Neural crest cell (in vitro differentiated cells): ENCODE measurements around the gene TSC22D4. TPM values are rescaled to one million over a fixed set of nuclear protein-coding genes. Genes with fewer than 3 reads are reported as not detected.
A peak's percentile ranks its signal among the peaks of the same experiment; 100 is the strongest.
"Not testable (repeated sequence)": the region's sequence is repeated elsewhere in the genome, so short reads cannot be mapped to it uniquely, and the experiment has no call there.

ENCODE experiments used
- DNase-seq: peaks from one replicate; pipeline ENCODE4 v3.0.0; 2021; ENCODE audit warnings: low read depth, mixed read lengths, low spot score
- H3K27ac Mint-ChIP-seq: one replicate; pipeline ENCODE4 v1.8.0; 2021; ENCODE audit warnings: mild to moderate bottlenecking, mixed read lengths; ENCODE audit not compliant: unreplicated experiment
- H3K27me3 Mint-ChIP-seq: 2 replicates; pipeline ENCODE4 v1.8.0; 2021; ENCODE audit warnings: low read depth, mild to moderate bottlenecking, mixed read lengths
- H3K36me3 Mint-ChIP-seq: 2 replicates; pipeline ENCODE4 v1.8.0; 2021; ENCODE audit warnings: low read depth, mild to moderate bottlenecking, mixed read lengths
- H3K4me1 Mint-ChIP-seq: 2 replicates; pipeline ENCODE4 v1.8.0; 2021; ENCODE audit warnings: mixed read lengths
- H3K4me3 Mint-ChIP-seq: one replicate; pipeline ENCODE4 v1.8.0; 2021; ENCODE audit warnings: mild to moderate bottlenecking, mixed read lengths
- H3K9me3 Mint-ChIP-seq: 2 replicates; pipeline ENCODE4 v1.8.0; 2021; ENCODE audit warnings: mixed read lengths
- total RNA-seq: library from RNA; stranded (reverse); gene quantifications from 2 replicates; pipeline ENCODE4 v1.2.1, GENCODE V29; 2021
- TF ChIP-seq, protein P1 (sequence below): fragments of 200-600 bp; sonication (generic); conservative IDR thresholded peaks from 2 replicates; pipeline ENCODE4 v1.5.0; 2021; ENCODE audit warnings: antibody characterized with exemption, mild to moderate bottlenecking

The TSC22D4 gene
- total RNA-seq, 1 donor from 2014 or later: 32.8 TPM

DNA sequence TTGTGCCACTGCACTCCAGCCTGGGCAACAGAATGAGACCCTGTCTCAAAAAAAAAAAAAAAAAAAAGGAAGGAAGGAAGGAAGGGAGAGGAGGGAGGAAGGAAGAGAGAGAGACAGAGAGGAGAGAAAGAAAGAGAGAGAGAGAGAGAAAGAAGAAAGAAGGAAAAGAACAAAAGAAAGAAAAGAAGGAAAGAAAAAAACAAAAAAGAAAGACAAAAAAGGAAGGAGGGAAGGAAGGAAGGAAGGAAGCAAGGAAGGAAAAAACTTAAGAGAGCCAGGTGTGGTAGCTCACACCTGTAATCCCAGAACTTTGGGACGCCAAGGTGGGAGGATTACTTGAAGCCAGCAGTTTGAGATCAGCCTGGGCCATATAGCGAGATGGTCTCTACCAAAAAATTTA, 14.2 kb downstream of the TSC22D4 start:
- H3K9me3 Mint-ChIP-seq: no peaks in the 10 kb centered on the region
- no peak overlapping the region for H3K4me3 Mint-ChIP-seq
- DNase-seq: no peak
- H3K27ac Mint-ChIP-seq: no peak overlapping the region
- no peaks in the 10 kb centered on the region for H3K36me3 Mint-ChIP-seq
- H3K27me3 Mint-ChIP-seq: no peaks in the 10 kb centered on the region
- TF ChIP-seq, protein P1, sequence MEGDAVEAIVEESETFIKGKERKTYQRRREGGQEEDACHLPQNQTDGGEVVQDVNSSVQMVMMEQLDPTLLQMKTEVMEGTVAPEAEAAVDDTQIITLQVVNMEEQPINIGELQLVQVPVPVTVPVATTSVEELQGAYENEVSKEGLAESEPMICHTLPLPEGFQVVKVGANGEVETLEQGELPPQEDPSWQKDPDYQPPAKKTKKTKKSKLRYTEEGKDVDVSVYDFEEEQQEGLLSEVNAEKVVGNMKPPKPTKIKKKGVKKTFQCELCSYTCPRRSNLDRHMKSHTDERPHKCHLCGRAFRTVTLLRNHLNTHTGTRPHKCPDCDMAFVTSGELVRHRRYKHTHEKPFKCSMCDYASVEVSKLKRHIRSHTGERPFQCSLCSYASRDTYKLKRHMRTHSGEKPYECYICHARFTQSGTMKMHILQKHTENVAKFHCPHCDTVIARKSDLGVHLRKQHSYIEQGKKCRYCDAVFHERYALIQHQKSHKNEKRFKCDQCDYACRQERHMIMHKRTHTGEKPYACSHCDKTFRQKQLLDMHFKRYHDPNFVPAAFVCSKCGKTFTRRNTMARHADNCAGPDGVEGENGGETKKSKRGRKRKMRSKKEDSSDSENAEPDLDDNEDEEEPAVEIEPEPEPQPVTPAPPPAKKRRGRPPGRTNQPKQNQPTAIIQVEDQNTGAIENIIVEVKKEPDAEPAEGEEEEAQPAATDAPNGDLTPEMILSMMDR: no peak
- peaks cover 8% of the 10 kb centered on the region for H3K4me1 Mint-ChIP-seq

DNA sequence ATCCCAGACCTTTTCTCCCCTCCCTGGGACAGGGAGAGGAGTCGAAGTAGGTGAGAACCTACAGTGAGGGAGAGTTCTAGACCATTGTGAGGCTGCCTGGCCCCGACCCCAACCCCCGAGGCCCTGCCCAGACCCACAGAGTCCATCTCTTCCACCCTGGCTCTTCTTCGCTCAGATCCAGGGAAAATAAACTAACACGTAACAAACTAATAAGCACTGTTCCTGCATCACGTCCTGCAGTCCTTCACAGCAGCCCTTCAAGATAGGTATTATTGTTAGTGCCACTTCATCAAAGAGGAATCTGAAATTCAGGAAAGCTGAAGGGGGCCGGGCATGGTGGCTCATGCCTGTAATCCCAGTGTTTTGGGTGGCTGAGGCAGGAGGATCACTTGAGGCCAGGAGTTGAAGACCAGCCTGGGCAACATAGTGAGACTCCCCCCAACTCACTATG, 14.8 kb downstream of the TSC22D4 start, which contains the start of gene SPACDR:
Gene SPACDR (minus strand): TSS at position 51 of the 451 bp plus-strand sequence. CDS start 235 bp downstream, outside the sequence.
- TF ChIP-seq, protein P1: no peak
- no peak for DNase-seq
- Mint-ChIP-seq H3K27me3 (no peaks in the 10 kb centered on the region), H3K9me3 (no peaks in the 10 kb centered on the region), H3K27ac (peak within 1 kb of the TSS; percentile 85), H3K36me3 (no peaks in the 10 kb centered on the region), H3K4me3 (no peak within 1 kb of the TSS), H3K4me1 (peaks cover 8% of the 10 kb centered on the region)

GRCh38 chr7:100457033-100457432, 22.0 kb downstream of the TSC22D4 start:
- no peaks in the 10 kb centered on the region for H3K9me3 Mint-ChIP-seq
- TF ChIP-seq, protein P1: no peak
- H3K36me3 Mint-ChIP-seq: no peaks in the 10 kb centered on the region
- no peak overlapping the region for H3K4me3 Mint-ChIP-seq
- no peak for DNase-seq
- H3K27me3 Mint-ChIP-seq: no peaks in the 10 kb centered on the region
- H3K4me1 Mint-ChIP-seq: peaks cover 3% of the 10 kb centered on the region
- no peak overlapping the region for H3K27ac Mint-ChIP-seq

GRCh38 chr7:100456562-100456961, 22.5 kb downstream of the TSC22D4 start:
- Mint-ChIP-seq H3K36me3 (no peaks in the 10 kb centered on the region), H3K4me3 (no peak overlapping the region), H3K4me1 (peaks cover 3% of the 10 kb centered on the region), H3K27ac (no peak overlapping the region), H3K9me3 (no peaks in the 10 kb centered on the region), H3K27me3 (no peaks in the 10 kb centered on the region)
- TF ChIP-seq, protein P1: no peak
- DNase-seq: no peak

GRCh38 chr7:100455206-100455605, 23.8 kb downstream of the TSC22D4 start:
- Mint-ChIP-seq H3K4me3 (no peak overlapping the region), H3K27ac (no peak overlapping the region), H3K9me3 (no peaks in the 10 kb centered on the region), H3K4me1 (peaks cover 3% of the 10 kb centered on the region), H3K27me3 (no peaks in the 10 kb centered on the region), H3K36me3 (no peaks in the 10 kb centered on the region)
- no peak for DNase-seq
- TF ChIP-seq, protein P1: no peak

- DNase-seq, H3K27me3 Mint-ChIP-seq, H3K9me3 Mint-ChIP-seq, H3K4me3 Mint-ChIP-seq, H3K4me1 Mint-ChIP-seq, H3K27ac Mint-ChIP-seq, H3K36me3 Mint-ChIP-seq: not testable (repeated sequence)
Observed at GRCh38 chr7:100453854-100454253, 25.2 kb downstream of the TSC22D4 start.
